ENCODE measurements around the gene TBCD. TPM values are rescaled to one million over a fixed set of nuclear protein-coding genes. Genes with fewer than 3 reads are reported as not detected.

Gene TBCD
- total RNA-seq, 4 donors from 2014 or later, result 30.5 to 94.3 (median 51.8) TPM

GRCh38 chr17:82865274-82865673, 113.4 kb downstream of the TBCD start:
- no peak for TF ChIP-seq CTCF (IDR thresholded peaks at IDR 0.05)
- ATAC-seq (ENCODE audit: low FRiP score), result no peak
- no peak for DNase-seq (ENCODE audit: low spot score)

GRCh38 chr17:82865774-82866395, 114.0 kb downstream of the TBCD start:
- no peak for DNase-seq (ENCODE audit: low spot score)
- no peak for TF ChIP-seq CTCF (IDR thresholded peaks at IDR 0.05)
- no peak for ATAC-seq (ENCODE audit: low FRiP score)

- no peak for ATAC-seq (ENCODE audit: low FRiP score)
- TF ChIP-seq CTCF (IDR thresholded peaks at IDR 0.05), result no peak
- no peak for DNase-seq (ENCODE audit: low spot score)
Observed at GRCh38 chr17:82866590-82867191, 114.8 kb downstream of the TBCD start.

- DNase-seq (ENCODE audit: low spot score), result no peak
- ATAC-seq (ENCODE audit: low FRiP score), result no peak
- TF ChIP-seq CTCF (IDR thresholded peaks at IDR 0.05), result no peak
Observed at GRCh38 chr17:82867763-82868325, 116.0 kb downstream of the TBCD start.

- no peak for DNase-seq (ENCODE audit: low spot score)
- no peak for TF ChIP-seq CTCF (IDR thresholded peaks at IDR 0.05)
- no peak for ATAC-seq (ENCODE audit: low FRiP score)
Observed at GRCh38 chr17:82868715-82869131, 116.9 kb downstream of the TBCD start.

GRCh38 chr17:82869536-82869935, 117.7 kb downstream of the TBCD start:
- no peak for DNase-seq (ENCODE audit: low spot score)
- ATAC-seq (ENCODE audit: low FRiP score), result no peak
- TF ChIP-seq CTCF (IDR thresholded peaks at IDR 0.05), result no peak

- no peak for TF ChIP-seq CTCF (IDR thresholded peaks at IDR 0.05)
- ATAC-seq (ENCODE audit: low FRiP score), result no peak
- no peak for DNase-seq (ENCODE audit: low spot score)
Observed at GRCh38 chr17:82870091-82870491, 118.2 kb downstream of the TBCD start.

Data from omental fat pad (tissue), 4 donors.